ENCODE measurements around the gene CSF1R.

DNA sequence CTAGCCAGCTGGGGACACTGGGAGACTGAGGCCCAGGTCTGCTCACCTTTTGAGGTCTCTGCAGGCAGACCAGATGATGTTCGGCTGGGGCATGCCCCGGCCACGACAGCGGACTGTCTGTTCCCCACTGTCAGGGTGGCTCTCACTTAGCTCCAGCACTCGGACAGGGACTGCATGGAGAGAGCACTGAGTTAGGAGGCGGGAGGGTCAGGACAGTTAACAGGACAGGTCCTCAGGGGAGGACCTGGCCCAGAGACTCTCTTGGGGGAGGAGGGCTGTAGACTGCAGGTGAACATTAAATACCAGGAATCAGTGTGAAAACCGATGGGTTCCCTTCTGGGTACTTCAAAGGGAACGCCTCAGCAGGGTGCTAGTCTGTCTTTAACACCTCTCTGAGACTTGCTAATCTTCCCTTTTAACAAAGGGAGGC, 44.2 kb upstream of the CSF1R start:
- TF ChIP-seq, protein P1, sequence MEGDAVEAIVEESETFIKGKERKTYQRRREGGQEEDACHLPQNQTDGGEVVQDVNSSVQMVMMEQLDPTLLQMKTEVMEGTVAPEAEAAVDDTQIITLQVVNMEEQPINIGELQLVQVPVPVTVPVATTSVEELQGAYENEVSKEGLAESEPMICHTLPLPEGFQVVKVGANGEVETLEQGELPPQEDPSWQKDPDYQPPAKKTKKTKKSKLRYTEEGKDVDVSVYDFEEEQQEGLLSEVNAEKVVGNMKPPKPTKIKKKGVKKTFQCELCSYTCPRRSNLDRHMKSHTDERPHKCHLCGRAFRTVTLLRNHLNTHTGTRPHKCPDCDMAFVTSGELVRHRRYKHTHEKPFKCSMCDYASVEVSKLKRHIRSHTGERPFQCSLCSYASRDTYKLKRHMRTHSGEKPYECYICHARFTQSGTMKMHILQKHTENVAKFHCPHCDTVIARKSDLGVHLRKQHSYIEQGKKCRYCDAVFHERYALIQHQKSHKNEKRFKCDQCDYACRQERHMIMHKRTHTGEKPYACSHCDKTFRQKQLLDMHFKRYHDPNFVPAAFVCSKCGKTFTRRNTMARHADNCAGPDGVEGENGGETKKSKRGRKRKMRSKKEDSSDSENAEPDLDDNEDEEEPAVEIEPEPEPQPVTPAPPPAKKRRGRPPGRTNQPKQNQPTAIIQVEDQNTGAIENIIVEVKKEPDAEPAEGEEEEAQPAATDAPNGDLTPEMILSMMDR (conservative IDR thresholded peaks at IDR 0.05; ENCODE audit: low read depth, low read length), result no peak
- no peak for TF ChIP-seq POLR2A (IDR thresholded peaks at IDR 0.05; ENCODE audit: low read depth, low read length)
- TF ChIP-seq CEBPB (IDR thresholded peaks at IDR 0.05; ENCODE audit: low read depth, low read length), result no peak
- no peak for TF ChIP-seq RAD21 (IDR thresholded peaks at IDR 0.05; ENCODE audit: low read length)
- no peak for TF ChIP-seq MXI1 (IDR thresholded peaks at IDR 0.05; ENCODE audit: borderline replicate concordance, low read depth, low read length)
- TF ChIP-seq SMC3 (IDR thresholded peaks at IDR 0.05; ENCODE audit: low read depth, low read length), result no peak
- no peak for TF ChIP-seq BHLHE40 (IDR thresholded peaks at IDR 0.05; ENCODE audit: low read depth, low read length)
- TF ChIP-seq, protein P2, sequence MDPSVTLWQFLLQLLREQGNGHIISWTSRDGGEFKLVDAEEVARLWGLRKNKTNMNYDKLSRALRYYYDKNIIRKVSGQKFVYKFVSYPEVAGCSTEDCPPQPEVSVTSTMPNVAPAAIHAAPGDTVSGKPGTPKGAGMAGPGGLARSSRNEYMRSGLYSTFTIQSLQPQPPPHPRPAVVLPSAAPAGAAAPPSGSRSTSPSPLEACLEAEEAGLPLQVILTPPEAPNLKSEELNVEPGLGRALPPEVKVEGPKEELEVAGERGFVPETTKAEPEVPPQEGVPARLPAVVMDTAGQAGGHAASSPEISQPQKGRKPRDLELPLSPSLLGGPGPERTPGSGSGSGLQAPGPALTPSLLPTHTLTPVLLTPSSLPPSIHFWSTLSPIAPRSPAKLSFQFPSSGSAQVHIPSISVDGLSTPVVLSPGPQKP (IDR thresholded peaks at IDR 0.05; ENCODE audit: borderline replicate concordance, low read depth, low read length), result no peak
- TF ChIP-seq, protein P3, sequence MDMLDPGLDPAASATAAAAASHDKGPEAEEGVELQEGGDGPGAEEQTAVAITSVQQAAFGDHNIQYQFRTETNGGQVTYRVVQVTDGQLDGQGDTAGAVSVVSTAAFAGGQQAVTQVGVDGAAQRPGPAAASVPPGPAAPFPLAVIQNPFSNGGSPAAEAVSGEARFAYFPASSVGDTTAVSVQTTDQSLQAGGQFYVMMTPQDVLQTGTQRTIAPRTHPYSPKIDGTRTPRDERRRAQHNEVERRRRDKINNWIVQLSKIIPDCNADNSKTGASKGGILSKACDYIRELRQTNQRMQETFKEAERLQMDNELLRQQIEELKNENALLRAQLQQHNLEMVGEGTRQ (IDR thresholded peaks at IDR 0.05; ENCODE audit: low read depth, low read length), result no peak
- no peak for TF ChIP-seq FOS (IDR thresholded peaks at IDR 0.05; ENCODE audit: low read depth, low read length)
- TF ChIP-seq MAZ (IDR thresholded peaks at IDR 0.05; ENCODE audit: borderline replicate concordance, low read depth, low read length), result no peak
